Tibial nerve (tissue), 3 donors: ENCODE measurements around the gene NR2F1-AS1.

Source experiments
- CTCF ChIP-seq, 5 experiments: fragments of 200-600 bp in 3 of 5; fragments of 450-650 bp in 2 of 5; sonication (generic) in 3 of 5; IDR thresholded peaks; one replicate each; pipeline ENCODE4 v1.5.1; 2016 to 2019; ENCODE audit warnings: antibody characterized with exemption in 5 of 5, mild to moderate bottlenecking in 3 of 5, moderate library complexity in 2 of 5
- POLR2A ChIP-seq, 2 donors: fragments of 450-650 bp; IDR thresholded peaks; one replicate each; pipeline ENCODE4 v1.6.1; 2017; ENCODE audit warnings: antibody characterized with exemption in 2 of 2, mild to moderate bottlenecking in 2 of 2, moderate library complexity in 2 of 2

GRCh38 chr5:93585041-93585766, 4.2 kb upstream of the NR2F1-AS1 start:
- no peak for TF ChIP-seq CTCF (IDR thresholded peaks at IDR 0.05)
- no peak for TF ChIP-seq POLR2A (IDR thresholded peaks at IDR 0.05)
